Measurements from ENCODE around the gene RAPGEF1. TPM values are rescaled to one million over a fixed set of nuclear protein-coding genes. Genes with fewer than 3 reads are reported as not detected.

The RAPGEF1 gene
- total RNA-seq, 1 donor from 2014 or later = 94.3 TPM

- Mint-ChIP-seq H3K27me3 (ENCODE audit: unreplicated experiment) (peaks cover 24% of the 10 kb centered on the region), H3K9me3 (ENCODE audit: unreplicated experiment) (no peaks in the 10 kb centered on the region), H3K4me1 (ENCODE audit: unreplicated experiment) (no peaks in the 10 kb centered on the region), H3K27ac (ENCODE audit: unreplicated experiment) (no peak overlapping the region), H3K4me3 (ENCODE audit: unreplicated experiment) (no peak overlapping the region), H3K36me3 (ENCODE audit: unreplicated experiment) (no peaks in the 10 kb centered on the region)
- no peak for DNase-seq (ENCODE audit: extremely low spot score, unreplicated experiment)
- TF ChIP-seq, protein P1, sequence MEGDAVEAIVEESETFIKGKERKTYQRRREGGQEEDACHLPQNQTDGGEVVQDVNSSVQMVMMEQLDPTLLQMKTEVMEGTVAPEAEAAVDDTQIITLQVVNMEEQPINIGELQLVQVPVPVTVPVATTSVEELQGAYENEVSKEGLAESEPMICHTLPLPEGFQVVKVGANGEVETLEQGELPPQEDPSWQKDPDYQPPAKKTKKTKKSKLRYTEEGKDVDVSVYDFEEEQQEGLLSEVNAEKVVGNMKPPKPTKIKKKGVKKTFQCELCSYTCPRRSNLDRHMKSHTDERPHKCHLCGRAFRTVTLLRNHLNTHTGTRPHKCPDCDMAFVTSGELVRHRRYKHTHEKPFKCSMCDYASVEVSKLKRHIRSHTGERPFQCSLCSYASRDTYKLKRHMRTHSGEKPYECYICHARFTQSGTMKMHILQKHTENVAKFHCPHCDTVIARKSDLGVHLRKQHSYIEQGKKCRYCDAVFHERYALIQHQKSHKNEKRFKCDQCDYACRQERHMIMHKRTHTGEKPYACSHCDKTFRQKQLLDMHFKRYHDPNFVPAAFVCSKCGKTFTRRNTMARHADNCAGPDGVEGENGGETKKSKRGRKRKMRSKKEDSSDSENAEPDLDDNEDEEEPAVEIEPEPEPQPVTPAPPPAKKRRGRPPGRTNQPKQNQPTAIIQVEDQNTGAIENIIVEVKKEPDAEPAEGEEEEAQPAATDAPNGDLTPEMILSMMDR (IDR thresholded peaks at IDR 0.05) = no peak
Measured at GRCh38 chr9:131771646-131772045, 31.8 kb upstream of the RAPGEF1 start.

DNA sequence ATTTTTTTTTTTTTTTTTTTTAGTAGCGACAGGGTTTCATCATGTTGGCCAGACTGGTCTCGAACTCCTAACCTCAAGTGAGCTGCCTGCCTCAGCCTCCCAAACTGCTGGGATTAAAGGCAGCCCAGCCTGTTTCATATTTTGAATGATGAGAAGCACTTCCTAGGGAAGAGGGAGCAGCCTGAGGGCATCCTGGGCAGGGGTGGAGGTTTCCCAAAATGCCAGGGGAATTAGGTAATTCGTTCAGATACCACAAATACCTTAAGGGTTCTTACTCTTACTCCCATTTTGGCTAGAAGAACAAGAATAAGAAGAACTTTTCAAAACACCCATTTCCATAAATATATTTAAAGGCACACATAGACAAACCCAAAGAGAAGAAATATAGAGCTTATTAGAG is 29.5 kb upstream of the RAPGEF1 start:
- DNase-seq (ENCODE audit: extremely low spot score, unreplicated experiment) = no peak
- TF ChIP-seq, protein P1 (IDR thresholded peaks at IDR 0.05) = no peak

GRCh38 chr9:131764568-131764967 is 24.7 kb upstream of the RAPGEF1 start:
- H3K27ac Mint-ChIP-seq (ENCODE audit: unreplicated experiment) = no peak overlapping the region
- peaks cover 33% of the 10 kb centered on the region for H3K27me3 Mint-ChIP-seq (ENCODE audit: unreplicated experiment)
- no peaks in the 10 kb centered on the region for H3K36me3 Mint-ChIP-seq (ENCODE audit: unreplicated experiment)
- TF ChIP-seq, protein P1 (IDR thresholded peaks at IDR 0.05) = no peak
- no peaks in the 10 kb centered on the region for H3K4me1 Mint-ChIP-seq (ENCODE audit: unreplicated experiment)
- no peak for DNase-seq (ENCODE audit: extremely low spot score, unreplicated experiment)
- H3K4me3 Mint-ChIP-seq (ENCODE audit: unreplicated experiment) = no peak overlapping the region
- H3K9me3 Mint-ChIP-seq (ENCODE audit: unreplicated experiment) = no peaks in the 10 kb centered on the region

More for the DNA sequence above, 29.5 kb upstream of the RAPGEF1 start:
- no peaks in the 10 kb centered on the region for H3K36me3 Mint-ChIP-seq (ENCODE audit: unreplicated experiment)
- H3K27ac Mint-ChIP-seq (ENCODE audit: unreplicated experiment) = no peak overlapping the region
- no peak overlapping the region for H3K4me3 Mint-ChIP-seq (ENCODE audit: unreplicated experiment)
- peaks cover 41% of the 10 kb centered on the region for H3K27me3 Mint-ChIP-seq (ENCODE audit: unreplicated experiment)
- no peaks in the 10 kb centered on the region for H3K9me3 Mint-ChIP-seq (ENCODE audit: unreplicated experiment)
- H3K4me1 Mint-ChIP-seq (ENCODE audit: unreplicated experiment) = no peaks in the 10 kb centered on the region

DNA sequence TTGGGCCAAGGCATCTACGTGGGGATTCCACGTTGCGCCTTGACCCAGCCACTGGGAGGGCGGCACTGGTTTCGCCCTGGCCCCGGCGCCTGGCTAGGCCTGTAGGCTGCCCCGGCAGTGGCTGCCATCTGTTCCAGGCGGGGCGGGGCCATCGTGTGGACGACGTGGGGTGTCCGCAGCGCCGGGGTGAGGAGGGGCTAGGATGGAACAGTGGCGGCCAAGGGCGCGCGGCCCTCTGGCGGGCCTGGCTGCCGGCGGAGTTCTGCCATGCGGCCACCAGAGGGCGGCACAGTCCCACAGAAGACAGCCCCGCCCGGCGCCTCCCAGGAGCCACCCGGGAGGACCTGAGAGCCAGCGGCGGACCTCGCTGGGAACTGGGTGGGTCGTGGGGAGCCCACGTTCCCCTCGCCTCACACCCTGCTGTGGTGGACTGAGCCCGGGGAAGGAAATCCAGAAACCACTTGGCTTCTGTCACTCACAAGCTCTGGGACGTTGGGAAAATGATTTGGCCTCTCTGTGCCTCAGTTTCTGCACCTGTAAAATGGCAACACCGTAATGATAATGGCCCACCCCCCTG is 22.6 kb upstream of the RAPGEF1 start:
- H3K36me3 Mint-ChIP-seq (ENCODE audit: unreplicated experiment) = no peaks in the 10 kb centered on the region
- H3K4me1 Mint-ChIP-seq (ENCODE audit: unreplicated experiment) = no peaks in the 10 kb centered on the region
- no peaks in the 10 kb centered on the region for H3K9me3 Mint-ChIP-seq (ENCODE audit: unreplicated experiment)
- peak; percentile 93 for DNase-seq (ENCODE audit: extremely low spot score, unreplicated experiment)
- TF ChIP-seq, protein P1 (IDR thresholded peaks at IDR 0.05) = peak; percentile 96
- H3K27ac Mint-ChIP-seq (ENCODE audit: unreplicated experiment) = no peak overlapping the region
- peaks cover 50% of the 10 kb centered on the region for H3K27me3 Mint-ChIP-seq (ENCODE audit: unreplicated experiment)
- H3K4me3 Mint-ChIP-seq (ENCODE audit: unreplicated experiment) = no peak overlapping the region

GRCh38 chr9:131759017-131759647 is 19.3 kb upstream of the RAPGEF1 start:
- Mint-ChIP-seq H3K27me3 (ENCODE audit: unreplicated experiment) (peaks cover 32% of the 10 kb centered on the region), H3K4me1 (ENCODE audit: unreplicated experiment) (peaks cover 4% of the 10 kb centered on the region), H3K27ac (ENCODE audit: unreplicated experiment) (no peak overlapping the region), H3K9me3 (ENCODE audit: unreplicated experiment) (no peaks in the 10 kb centered on the region), H3K36me3 (ENCODE audit: unreplicated experiment) (no peaks in the 10 kb centered on the region), H3K4me3 (ENCODE audit: unreplicated experiment) (no peak overlapping the region)
- TF ChIP-seq, protein P1 (IDR thresholded peaks at IDR 0.05) = no peak
- no peak for DNase-seq (ENCODE audit: extremely low spot score, unreplicated experiment)
